Measurements from ENCODE around the gene ERICH6.
A peak's percentile ranks its signal among the peaks of the same experiment; 100 is the strongest.
"Not testable (repeated sequence)": the region's sequence is repeated elsewhere in the genome, so short reads cannot be mapped to it uniquely, and the experiment has no call there.

Gene ERICH6

GRCh38 chr3:150681057-150681456 is 22.7 kb downstream of the ERICH6 start:
- peak in 1 of 5 experiments; percentile 85 for DNase-seq

- peak in 1 of 5 experiments; percentile 28 for DNase-seq
Measured at GRCh38 chr3:150680562-150680961, 23.2 kb downstream of the ERICH6 start.

DNA sequence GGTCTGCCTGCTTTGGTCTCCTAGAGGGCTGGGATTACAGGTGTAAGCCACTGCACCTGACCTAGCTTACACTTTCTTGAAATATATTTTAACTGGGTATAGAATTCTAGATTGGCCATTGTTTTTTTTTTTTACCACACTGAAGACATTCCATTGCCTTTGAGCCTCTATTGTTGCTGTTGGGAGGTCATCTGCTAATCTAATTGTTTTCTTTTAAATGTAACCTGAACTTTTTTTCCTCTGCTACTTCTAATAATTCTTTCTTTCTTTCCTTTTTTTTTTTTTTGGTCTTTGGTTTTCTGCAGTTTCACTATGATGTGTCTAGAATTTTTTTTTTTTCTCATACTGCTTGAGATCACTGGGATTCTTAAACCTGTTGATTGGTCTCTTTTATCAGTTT is 28.1 kb downstream of the ERICH6 start:
- DNase-seq: peak in 1 of 5 experiments; percentile 22

GRCh38 chr3:150673966-150674365 is 29.8 kb downstream of the ERICH6 start:
- no peak for DNase-seq

DNA sequence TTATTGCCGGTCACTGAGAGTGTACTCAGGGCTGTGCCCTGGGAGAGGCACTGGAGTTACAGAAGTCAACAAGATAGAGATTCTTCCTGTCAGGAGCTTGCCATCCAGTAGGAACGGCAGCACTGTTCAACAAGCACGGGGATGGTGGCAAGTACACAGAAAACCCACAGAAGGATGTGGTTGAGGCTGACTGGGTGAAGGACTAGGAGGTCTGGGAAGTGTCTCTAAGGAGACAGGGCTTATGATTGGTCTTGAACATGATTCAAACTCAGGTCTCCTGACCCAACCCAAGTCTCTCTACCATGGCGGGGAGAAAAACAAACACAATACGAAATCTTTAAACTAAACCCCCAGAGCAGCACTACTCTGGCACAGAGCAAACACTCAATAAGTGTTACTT is 37.6 kb downstream of the ERICH6 start:
- peak in 1 of 5 experiments; percentile 55 for DNase-seq

- DNase-seq: no peak
Measured at GRCh38 chr3:150663461-150663860, 40.3 kb downstream of the ERICH6 start.

- DNase-seq: no peak
Measured at GRCh38 chr3:150662410-150663200, 41.1 kb downstream of the ERICH6 start.

- DNase-seq: no peak
Measured at GRCh38 chr3:150656316-150656715, 47.4 kb downstream of the ERICH6 start.

GRCh38 chr3:150653110-150653561 is 50.6 kb downstream of the ERICH6 start:
- peak in 1 of 5 experiments; percentile 15 for DNase-seq

DNA sequence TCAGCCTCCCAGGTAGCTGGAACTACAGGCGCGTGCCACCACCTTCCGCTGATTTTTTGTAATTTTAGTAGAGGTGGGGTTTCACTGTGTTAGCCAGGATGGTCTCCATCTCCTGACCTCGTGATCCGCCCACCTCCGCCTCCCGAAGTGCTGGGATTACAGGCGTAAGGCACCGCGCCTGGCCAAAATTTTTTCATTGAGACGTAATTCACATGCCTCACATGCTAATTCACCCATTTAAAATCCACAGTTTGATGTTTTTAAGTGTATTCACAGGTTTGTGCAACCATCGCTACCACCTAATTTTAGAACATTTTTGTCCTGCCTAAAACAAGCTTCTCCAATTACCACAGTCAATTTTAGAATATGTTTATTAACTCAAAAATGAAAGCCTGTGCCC is 63.5 kb downstream of the ERICH6 start:
- DNase-seq: no peak

DNA sequence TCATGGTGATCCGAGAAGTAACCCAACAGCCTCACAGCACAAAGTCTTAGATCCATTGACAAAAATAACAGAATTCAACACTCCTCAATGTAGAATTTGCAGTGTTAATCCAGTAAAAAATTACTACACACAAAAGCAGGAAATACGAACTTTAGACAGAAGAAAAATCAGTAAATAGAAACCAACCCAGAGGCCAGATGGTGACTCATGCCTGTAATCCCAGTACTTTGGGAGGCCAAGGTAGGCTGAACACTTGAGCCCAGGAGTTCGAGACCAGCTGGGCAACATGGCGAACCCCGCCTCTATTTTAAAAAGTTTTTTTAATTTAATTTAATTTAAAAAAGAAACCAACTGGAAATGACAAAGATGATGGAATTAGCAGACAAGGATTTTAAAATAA is 64.5 kb downstream of the ERICH6 start:
- DNase-seq: no peak

- DNase-seq: no peak
Measured at GRCh38 chr3:150636258-150636657, 67.5 kb downstream of the ERICH6 start.

- peak in 2 of 5 experiments; percentile 55 to 88 for DNase-seq
Measured at GRCh38 chr3:150635526-150635925, 68.2 kb downstream of the ERICH6 start.

- no peak for DNase-seq
Measured at GRCh38 chr3:150635076-150635475, 68.6 kb downstream of the ERICH6 start.

DNA sequence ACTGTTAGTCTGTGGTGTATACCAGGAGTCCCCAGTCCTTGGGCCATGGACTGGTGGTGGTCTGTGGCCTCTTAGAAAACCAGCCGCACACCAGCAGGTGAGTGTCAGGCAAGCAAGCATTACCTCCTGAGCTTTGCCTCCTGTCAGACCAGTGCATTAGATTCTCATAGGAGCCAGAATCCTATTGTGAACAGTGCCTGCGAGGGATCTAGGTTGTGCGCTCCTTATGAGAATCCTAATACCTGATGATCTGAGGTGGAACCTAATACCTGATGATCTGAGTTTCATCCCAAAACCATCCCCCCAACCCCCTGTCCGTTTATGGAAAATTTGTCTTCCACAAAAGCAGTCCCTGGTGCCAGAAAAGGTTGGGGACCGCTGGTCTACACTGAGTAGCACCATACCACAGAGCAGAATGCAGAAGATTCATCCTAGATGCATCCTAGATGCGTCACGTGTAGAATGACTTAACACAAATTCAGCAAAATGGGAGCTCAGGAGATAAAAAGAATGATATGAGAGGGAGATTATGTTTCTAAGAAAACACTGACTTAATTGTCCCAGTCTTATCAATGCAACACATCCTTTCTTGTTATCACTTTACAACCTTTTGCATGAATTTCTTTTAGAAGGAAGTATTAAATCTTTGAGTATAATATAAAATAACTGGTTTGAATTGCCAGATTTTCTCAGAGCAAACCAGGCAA is 72.1 kb downstream of the ERICH6 start:
- no peak for DNase-seq

- DNase-seq: no peak
Measured at GRCh38 chr3:150627557-150627956, 76.2 kb downstream of the ERICH6 start.

- DNase-seq: no peak
Measured at GRCh38 chr3:150626148-150626930, 77.4 kb downstream of the ERICH6 start.

DNA sequence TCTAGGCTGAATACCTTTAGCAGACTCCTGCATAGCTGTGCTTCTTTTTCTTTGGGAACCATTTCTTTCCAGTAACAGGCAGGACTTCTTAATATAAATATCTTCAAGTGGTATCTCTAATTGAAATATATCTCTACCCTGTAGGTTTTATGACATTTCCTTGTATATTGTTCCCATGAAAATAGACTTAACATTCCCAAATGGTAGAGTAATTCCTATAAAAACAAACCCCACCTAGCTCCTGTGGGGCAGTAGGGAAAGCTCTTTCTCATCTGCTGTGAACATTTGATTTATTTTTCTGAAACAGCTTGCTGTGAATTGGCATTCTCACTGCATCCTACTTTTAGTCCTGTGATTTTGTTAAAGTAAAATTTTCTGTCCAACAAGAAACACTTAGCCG is 79.8 kb downstream of the ERICH6 start:
- DNase-seq: no peak

GRCh38 chr3:150622955-150623354 is 80.8 kb downstream of the ERICH6 start:
- DNase-seq: not testable (repeated sequence)

DNA sequence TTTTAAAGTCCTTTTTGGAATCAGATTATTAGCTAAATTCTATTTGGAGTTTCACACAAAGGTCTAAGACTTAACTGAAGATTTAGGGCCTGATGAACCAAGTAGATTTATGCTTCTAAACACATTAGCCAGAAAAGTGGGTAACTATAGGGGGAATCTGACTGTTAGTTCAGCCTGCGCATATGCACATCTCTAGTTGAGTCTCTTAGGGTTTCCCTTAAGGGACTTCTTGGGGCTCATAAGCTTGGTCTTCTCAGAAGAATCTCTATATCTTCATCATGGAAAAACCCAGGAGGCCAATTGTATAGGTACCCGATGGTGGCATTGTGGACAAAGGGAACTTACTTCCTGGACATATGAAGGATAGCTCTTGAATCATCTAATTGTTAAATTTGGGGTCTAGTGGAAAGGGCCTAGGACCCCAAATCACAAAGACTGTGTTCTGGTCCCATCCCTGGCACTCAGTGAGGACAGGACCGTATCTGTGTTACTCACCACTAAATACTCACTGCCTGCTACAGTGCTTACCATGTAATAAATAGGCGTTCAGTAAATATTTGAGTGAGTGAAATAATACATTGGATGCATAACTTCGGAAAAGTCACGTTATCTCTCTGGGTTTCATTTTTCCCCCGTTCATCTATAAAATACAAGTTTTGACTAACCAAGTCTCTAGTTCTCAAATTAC is 83.6 kb downstream of the ERICH6 start:
- no peak for DNase-seq

- peak in 1 of 5 experiments; percentile 79 for DNase-seq
Measured at GRCh38 chr3:150613709-150614480, 89.8 kb downstream of the ERICH6 start.

GRCh38 chr3:150613034-150613433 is 90.7 kb downstream of the ERICH6 start:
- DNase-seq: peak in 1 of 5 experiments; percentile 44

Measured in T-helper 2 cell (primary cell).